Measurements from ENCODE around the gene SH3PXD2A. TPM values are rescaled to one million over a fixed set of nuclear protein-coding genes. Genes with fewer than 3 reads are reported as not detected.

Gene SH3PXD2A
- total RNA-seq, 1 experiment from 2014 or later, result 0.82 TPM

DNA sequence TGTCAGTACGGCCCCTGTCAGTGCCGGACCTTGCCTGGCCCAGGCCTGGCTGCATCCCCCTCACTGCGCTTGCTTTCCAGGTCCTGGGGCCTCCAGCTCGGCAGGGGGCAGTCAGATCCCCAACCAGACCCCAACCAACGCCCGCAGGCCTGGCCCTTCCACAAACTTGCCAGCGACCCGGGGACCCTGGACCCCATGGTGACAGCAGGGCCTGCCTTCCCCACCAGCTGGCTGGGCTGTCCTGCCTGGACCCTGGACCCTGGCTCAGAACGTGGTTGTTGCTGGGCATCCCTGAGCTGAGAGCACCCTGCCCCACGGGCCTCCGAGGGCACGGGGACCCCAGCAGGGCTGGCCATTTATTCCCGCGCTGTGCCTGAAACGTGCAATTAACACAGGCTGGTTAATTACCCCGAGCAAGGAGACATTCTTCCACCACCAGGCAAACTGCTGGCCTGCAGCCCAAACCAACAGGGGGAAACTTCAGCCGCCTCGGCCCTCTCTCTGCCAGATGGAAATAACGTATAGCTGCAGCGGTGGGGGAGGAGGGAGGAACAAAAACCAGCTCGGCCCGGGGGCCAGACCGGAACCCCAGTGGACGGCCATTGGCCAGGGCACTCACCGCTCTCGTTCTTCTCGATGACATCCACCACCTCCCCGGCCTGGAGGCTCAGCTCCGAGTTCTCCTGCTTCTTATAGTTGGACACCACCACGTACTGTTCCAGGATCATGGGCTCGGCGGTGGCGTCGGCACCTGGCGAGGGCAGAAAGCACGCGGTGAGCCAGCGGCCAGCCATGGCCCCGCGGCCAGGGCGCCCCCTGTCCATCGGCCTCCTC lies 194.8 kb downstream of the SH3PXD2A start:
- DNase-seq (ENCODE audit: extremely low read depth, low read depth), result no peak

DNA sequence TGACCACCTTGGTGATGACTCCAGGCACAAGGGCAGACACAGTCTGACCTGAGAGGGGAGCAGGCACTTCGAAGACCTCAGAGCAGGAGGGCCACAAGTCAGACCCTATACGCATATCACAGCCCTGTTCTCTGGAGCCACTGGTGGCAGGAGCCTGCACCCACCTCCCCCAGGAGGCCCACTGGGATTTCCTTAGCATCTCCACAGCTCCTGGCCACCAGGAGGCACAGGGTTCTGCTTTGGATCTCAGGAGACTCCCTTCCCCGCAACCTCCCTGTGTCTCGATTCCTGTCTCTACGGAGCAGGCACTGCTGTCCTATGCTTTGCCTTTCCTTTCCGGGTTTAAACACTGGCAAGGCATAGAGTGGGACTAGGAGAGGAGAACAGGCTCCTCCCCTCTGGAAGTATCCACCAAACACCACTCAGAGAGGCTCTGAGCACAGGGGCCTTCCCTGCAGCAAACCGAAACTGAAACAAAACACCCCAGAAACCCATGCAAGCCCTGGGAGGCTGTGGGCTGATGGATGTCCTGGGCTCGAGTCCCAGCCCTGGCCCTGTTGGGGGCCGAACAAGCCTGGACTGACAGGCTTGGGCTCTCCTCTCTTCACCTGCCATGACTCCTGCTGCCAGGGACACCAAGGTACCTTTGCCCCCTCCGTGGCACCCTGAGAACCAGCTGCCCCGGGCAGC lies 195.6 kb downstream of the SH3PXD2A start:
- DNase-seq (ENCODE audit: extremely low read depth, low read depth), result no peak

DNA sequence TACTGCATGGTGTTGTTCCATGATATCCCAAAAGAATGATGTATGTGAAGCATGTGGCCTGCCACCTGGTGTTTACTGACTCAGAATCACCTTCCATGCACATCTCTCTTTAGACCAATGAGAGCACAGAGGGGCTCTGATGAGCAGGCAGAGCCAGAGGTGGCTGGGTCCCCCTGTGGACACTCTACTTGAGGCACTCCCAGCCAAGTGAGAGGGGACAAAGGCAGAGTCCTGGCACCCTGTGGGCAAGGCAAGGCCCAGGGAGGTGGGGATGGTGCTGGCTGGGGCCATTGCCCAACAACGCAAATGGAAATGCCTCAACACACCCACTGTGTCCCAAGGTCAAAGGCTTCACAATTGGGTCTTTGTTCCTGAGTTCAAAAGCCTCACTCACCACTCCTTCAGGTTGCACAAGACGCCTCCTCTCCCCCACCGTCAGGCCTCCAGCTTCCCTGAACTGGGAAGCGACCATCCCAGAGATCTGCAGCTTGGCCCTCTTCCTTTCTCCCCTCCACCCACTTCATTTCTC lies 197.3 kb downstream of the SH3PXD2A start:
- DNase-seq (ENCODE audit: extremely low read depth, low read depth), result no peak

DNA sequence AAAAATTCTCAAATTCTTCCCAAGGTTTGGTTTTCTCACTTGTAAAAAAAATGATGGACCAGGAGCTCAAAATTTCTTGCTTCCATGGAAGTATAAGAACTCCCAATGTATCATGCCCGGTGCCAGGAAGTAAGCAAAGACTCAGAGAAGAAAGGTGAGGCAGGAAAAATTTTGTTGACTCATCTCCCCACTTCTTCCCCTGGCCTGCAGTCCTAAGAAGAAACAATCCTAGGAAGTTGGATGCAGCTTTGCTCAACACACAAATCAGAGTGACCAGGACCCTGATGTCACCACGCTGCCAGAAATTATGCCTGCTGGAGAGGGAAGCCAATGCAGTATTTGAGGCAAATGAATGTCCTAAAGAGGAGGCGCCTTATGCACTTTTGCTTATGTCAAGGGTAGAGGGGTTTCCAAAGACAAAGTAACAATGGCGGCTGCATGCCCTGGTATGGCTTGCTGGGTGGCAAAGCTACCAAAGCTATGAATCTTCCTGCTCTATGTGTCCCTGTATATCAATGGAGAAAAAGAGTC lies 198.2 kb downstream of the SH3PXD2A start:
- no peak for DNase-seq (ENCODE audit: extremely low read depth, low read depth)

DNA sequence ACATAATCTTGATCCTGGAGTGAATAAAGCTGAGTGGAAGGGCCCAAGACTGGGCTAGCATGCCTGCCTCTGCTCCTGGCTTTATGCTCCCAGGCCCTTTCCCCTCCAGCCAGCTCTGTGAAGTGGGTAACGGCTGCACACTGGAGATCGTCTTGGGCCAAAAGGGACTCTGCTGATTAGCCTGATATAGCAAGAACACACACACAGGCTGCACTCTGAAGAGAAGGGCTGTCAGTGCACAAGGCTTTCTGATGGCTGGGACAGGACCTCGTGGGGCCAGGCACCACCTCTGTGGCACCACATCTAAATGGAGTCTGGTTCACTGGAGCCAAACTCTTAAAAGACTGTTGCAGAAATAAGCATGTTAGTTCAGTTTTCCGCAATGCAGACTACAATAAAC lies 200.5 kb downstream of the SH3PXD2A start:
- DNase-seq (ENCODE audit: extremely low read depth, low read depth), result no peak

DNA sequence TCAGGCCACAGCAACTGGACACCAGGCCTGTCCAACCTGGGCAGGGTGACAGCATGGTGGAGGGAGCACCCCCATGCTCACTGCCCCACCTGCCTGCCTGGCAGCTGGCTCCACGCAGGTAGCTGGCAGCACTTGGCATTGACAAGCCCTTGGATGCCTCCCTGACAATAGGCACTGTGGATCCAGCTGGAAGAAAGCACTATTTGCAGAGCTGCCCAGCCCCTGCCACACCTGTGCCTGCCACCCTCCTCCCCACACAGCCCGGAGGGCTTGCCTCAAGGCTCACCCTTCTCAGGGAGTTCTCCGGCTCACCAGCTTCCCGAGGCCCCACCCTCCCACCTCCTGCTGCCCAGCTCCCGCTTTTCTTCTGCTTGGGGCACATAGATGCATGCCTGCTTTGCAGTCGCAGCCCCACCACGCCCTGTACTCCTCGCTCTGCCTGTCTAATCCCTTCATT lies 201.8 kb downstream of the SH3PXD2A start:
- DNase-seq (ENCODE audit: extremely low read depth, low read depth), result no peak

DNA sequence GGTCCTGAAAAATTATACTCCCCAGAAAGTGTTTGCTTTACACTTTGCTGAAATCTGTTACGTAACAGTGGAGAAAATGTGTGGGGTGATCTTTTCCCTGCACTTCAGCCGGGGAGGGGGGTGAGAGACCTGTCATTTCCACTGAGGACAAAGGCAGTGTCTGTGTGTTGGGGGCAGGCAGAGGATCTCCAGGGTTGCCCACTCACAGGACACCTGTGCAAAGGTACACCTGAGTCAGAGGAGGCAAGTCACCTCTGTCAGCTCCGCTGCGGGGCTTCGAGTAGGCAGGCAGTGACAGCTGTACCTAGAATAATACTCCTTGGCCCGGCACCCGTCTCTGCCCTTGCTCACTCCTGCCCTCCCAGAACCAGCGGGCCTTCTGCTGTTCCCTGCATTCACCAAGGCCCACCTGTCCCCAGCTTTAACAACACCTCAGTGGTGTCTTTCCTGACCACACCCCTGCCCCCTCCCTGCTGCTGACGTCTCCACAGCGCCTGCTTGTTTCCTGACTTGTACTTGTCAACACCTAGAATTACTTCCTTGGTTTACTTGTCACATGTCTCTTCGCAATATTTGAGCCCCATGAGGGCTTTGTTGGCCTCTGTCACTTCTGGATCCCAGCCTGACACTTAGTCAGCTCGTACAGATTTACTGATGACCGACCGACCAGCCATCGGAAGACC lies 202.6 kb downstream of the SH3PXD2A start:
- DNase-seq (ENCODE audit: extremely low read depth, low read depth), result no peak

DNA sequence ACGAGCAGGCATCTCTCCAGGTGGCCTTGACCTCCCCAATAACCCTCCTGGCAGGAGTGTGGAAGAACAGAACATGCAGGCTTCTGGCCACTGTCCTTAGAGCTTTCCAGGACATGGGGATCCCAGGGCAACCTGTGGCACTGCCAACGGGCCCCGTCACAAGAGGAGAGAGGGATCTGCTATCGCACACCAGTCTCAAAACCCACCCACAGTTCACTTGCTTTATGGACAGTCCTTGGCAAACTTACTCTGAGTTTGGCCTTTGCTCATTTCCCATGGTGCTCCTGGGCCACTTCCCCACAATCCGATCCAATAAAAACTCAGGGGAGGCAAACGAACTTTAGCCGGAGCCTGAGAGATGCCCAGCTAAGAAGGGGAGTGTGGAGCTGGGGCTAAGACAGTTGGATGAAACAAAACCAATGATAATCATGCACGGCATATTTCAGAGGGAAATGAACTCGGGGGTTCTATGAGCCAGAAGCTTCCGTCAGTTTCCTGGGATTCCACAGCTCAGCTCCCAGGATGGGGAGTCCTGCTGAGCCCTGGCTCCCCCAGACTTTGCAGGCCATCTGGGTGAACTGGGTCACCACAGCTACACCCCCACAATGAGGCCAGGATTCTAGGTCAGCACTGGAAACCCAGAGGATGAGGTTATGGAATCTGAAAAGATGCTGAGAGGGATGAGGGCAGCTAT lies 203.4 kb downstream of the SH3PXD2A start:
- DNase-seq (ENCODE audit: extremely low read depth, low read depth), result no peak

DNA sequence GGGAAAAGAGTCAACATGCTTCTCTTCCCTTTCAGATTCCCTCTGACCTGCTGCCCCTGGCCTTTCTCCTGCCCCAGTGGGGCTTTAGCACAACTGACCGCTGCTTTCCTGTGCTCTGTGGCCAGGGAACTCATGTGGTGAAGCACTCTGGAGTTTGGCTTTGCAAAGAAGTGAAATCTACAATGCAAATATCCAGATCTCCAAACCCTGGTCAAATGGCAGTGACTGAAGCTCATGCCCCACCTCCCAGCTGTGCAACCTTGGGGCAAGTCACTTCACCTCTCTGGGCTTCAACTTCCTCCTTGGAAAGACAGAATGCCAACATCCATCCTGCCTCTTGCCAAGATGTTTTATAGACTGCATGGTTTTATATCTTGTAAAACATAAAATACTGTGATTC lies 204.0 kb downstream of the SH3PXD2A start:
- DNase-seq (ENCODE audit: extremely low read depth, low read depth), result no peak

DNA sequence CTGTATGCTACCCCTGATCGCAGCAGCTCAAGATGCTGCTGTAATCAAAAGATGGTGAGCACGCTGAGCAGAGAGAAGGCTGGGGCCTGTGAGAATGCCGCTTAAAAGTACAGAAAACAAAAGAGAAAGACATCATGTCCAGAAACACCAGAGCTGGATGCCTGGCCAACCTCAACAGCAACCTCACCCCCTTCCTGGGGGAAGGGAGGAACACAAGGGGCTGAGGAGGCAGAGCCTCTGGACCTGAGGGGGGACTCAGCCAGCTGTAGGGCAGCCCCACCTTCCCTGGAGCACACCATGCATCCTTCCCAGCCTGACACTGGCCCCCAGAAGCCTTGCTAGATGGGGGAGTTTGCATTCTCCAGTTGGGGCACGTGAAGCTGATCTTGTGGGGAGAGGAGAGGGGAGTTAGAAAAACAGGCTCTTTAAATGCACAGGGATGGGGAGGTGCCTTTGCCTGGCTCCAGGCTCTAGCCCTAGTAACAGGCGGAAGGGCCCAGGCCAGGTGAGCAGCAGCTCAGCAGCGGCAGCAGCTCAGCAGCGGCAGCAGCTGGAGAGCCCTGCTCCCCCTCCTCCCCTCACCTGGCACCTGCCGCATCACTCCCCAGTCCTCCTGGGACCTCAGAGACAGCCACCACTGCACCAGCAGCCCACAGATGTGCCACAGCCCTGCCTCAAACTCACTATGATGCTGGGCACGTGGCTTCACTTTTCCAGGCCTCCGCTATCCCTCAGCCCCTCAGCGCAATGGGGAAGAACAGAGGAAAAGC lies 205.5 kb downstream of the SH3PXD2A start:
- no peak for DNase-seq (ENCODE audit: extremely low read depth, low read depth)

DNA sequence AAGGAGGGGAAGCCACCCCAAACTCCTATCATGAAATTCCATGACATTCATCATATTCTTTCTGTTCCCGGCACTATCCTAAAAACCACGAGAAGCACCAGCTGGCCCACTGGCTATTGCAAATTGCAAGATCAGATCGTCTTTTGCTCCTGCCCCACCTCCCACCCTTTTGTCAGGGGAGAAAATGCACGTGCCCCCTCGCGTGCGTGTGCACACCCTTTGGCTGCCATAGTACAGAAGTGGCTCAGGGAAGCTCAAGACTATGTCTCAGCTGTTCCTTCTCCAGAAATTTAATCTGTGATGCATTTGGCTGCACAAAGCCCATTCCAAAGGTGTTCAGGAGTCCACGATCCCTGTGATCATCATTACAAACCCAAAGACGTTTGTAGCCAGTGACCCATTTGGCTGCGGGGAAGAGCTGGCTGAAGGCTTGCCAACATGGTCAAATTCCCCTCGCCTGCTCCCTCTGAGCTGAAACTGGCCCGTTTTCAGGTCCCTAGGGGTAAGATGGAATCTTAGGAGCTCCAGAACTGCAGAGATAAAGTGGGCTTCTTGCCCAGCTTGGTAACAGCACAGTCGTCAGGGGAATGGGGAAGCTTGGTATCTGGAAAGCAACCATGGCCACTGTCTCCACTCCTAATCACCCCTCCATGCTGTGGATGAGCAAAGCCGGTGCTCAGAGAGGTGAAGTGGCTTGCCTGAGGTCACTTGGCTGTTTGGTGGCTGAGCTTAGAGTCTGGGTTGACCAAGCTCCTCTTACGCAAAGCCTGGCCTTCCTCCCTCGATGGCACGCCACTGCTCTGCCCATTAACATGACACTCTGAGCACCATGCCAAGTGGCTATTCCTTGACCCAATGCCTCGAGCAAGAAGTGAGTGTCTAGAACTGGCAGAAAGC lies 206.5 kb downstream of the SH3PXD2A start:
- DNase-seq (ENCODE audit: extremely low read depth, low read depth), result no peak

DNA sequence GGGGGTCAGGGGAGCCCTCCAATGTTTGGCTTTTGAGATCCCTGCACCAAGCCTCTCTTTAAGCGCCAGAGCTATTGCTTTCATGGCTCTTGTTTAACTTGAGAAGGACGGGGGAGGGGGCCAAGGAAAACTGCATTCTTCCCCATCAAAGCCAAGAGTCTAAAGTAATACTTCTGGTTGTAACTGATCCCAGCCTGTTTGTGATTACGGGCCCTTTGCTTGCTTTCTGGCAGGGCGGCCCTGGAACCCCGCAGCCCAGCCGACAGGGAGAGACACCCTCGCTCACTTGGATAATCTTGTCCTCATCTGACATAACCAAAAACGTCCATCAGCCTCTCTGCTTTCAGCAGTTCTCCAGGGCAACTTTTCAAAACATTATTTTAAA lies 207.1 kb downstream of the SH3PXD2A start:
- DNase-seq (ENCODE audit: extremely low read depth, low read depth), result no peak

DNA sequence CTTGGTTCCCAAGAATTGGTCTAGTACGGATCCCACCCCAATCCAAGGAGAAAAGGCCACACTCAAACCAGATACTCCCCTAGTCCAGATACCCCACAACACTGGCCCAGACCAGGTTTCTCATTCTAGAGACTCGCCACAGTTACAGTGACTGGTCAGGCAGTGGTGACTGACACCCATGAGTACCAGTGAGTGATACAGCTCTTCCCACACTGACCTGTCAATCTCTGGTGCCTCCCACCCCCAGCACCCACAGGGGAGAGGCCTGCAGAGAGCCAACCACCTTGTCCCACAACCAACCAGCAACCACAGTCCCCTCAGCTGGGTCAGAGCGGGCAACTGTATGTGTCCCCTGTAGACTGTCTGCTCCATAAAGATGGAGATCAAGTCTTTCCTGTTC lies 209.1 kb downstream of the SH3PXD2A start:
- no peak for DNase-seq (ENCODE audit: extremely low read depth, low read depth)

DNA sequence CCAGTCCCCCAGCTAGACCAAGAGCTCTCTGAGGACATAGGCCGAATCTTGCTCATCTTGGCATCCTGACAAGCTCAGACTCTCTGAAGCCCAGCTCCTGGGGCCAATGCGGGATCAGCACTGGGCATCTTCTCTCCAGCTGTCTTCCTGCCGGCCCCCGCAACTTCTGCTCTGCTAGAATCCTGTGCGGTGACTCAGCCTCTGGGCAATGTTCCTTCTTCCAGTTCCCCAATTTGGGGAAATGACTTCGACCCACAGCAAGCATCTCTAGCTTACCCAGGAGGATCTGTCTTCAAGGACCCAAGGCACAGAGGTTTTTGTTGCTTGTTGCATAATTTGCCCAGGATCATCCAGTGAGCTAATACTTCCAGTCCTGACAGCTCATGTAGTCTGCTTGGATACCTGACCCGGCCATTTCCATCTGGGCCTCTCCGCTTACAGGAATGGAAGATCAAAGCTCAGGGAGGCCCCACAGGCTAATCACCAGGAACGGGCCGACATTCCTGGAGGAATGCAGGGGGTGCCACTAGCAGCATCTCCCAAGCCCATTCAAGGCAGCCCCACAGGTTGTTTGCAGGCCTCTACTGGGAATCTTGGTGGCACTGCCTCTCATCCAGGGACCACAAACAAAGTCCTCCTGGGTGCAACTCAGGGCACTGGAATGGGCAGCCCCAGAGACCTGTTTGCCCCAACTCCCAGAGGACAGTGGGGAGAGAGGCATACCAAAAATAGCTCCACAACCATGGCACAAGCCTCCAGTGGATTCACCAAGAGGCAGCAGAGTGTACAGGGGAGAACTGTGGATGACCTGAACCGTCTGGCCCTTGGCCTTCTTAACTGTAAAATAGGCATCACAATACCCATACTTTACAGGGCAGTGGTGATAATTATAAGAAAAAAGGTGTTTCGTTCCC lies 210.0 kb downstream of the SH3PXD2A start:
- DNase-seq (ENCODE audit: extremely low read depth, low read depth), result no peak

DNA sequence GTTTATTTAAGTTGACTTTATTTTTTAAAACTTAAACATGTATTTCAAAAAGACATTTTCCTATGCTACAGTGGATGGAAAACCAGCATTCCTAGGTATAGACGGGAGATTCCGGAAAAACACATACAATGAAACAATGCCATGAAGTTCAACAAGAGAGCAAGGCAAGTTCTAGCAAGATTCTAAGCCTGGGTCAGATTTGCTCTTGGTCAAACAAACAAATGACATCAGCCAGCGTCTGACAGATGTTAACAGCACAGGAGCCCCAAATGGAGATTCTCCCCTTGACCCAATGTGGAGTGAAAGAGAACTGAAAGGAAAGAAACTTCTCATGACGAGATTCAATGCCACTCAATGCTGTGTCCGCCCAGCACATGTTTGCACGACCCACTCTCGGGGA lies 212.0 kb downstream of the SH3PXD2A start:
- no peak for DNase-seq (ENCODE audit: extremely low read depth, low read depth)

DNA sequence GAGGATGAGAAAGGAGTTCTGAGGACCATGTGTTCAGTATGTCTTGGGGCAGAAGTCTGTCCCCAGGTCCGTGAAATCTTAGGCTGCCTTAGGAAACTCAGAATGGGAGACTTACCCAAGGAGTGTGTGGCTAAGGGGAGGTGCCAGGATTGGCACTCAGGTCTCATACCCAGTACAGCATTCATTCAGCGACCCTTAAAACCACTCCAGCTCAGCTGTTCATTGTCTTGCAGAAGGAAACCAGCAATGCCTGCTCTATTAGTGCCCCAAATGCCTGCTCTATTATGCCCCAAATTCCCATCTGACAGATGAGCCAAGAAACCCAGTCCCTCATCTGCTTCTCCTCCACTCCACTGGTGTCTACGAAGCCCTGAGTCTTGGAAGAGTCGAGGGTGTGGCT lies 214.1 kb downstream of the SH3PXD2A start:
- DNase-seq (ENCODE audit: extremely low read depth, low read depth), result no peak

DNA sequence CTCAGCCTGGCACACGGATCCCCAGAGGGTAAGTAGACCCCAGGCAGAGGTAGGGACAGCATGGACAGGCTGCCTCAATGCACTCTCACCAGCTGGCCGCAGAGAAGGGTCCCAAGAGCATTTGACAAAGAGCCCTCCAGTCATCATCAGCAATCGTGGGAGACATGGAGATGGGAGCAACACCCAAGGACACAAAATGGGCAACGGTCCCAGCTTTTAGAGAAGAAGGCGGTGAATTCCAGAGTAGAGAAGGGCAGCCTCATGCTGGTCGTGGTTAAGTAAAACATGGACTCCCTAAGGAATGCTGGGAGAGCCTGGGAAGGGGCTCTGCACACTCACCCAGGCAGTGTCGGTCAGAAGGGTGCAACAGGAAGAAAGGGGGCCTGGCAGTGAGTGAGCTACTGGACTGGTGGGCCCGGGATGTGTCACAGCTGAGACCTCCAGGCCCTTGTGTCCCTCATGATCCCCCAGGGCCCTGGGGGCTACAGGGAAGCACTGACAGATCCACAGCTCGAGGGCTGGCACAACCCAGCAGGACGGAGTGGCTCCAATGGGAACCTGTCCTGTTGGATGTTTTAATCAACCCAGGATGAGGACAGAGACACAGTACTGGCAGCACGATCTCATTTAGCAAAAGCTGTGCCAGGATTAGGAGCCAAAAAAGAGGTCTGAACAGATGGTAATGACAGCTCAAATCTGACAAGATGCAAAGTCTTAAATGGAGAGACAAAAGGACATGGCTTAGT lies 214.8 kb downstream of the SH3PXD2A start:
- DNase-seq (ENCODE audit: extremely low read depth, low read depth), result no peak

All from NCI-H460 (cell line).